Esophagus muscularis mucosa (tissue), 4 donors: ENCODE data around the gene CAPN7. TPM values are rescaled to one million over a fixed set of nuclear protein-coding genes. Genes with fewer than 3 reads are reported as not detected.
"Not testable (repeated sequence)": the region's sequence is repeated elsewhere in the genome, so short reads cannot be mapped to it uniquely, and the experiment has no call there.

ENCODE experiments used
- DNase-seq: peaks from one replicate; pipeline ENCODE4 v3.0.0-alpha.2; 2017; ENCODE audit errors: extremely low spot score
- H3K27ac ChIP-seq, 4 donors: fragments of 200-600 bp; sonication (generic); replicated peaks in 1 of 4; 1 replicate in 3 of 4; 2 replicates in 1 of 4; pipeline ENCODE4 v1.5.1; 2016 to 2019; ENCODE audit warnings: mild to moderate bottlenecking in 1 of 4
- H3K27me3 ChIP-seq, 4 donors: fragments of 200-600 bp; sonication (generic); one replicate each; pipeline versions ENCODE4 v1.5.1 to v1.6.0; 2016 to 2019
- H3K36me3 ChIP-seq, 4 donors: fragments of 200-600 bp; sonication (generic); one replicate each; pipeline ENCODE4 v1.5.1; 2016 to 2019
- H3K4me1 ChIP-seq, 4 donors: fragments of 200-600 bp; sonication (generic); one replicate each; pipeline ENCODE4 v1.5.1; 2016 to 2019
- H3K4me3 ChIP-seq, 4 donors: fragments of 200-600 bp; sonication (generic); 1 replicate in 2 of 4; 2 replicates in 2 of 4; pipeline ENCODE4 v1.5.1; 2016 to 2019; ENCODE audit warnings: mild to moderate bottlenecking in 4 of 4, moderate library complexity in 1 of 4
- H3K9me3 ChIP-seq, 4 donors: fragments of 200-600 bp; sonication (generic); 1 replicate in 3 of 4; 2 replicates in 1 of 4; pipeline ENCODE4 v1.5.1; 2016 to 2019
- CTCF ChIP-seq, 3 experiments: fragments of 200-600 bp in 2 of 3; fragments of 450-650 bp in 1 of 3; sonication (generic) in 2 of 3; IDR thresholded peaks; one replicate each; pipeline ENCODE4 v1.5.1; 2017 to 2019; ENCODE audit warnings: antibody characterized with exemption in 3 of 3, mild to moderate bottlenecking in 2 of 3, moderate library complexity in 1 of 3
- EP300 ChIP-seq: sonication (generic); formaldehyde crosslinking; IDR thresholded peaks from one replicate; pipeline ENCODE4 v1.6.1; 2017; ENCODE audit warnings: antibody characterized with exemption
- POLR2A ChIP-seq: fragments of 450-650 bp; IDR thresholded peaks from one replicate; pipeline ENCODE4 v1.6.1; 2017; ENCODE audit warnings: antibody characterized with exemption, moderate library complexity, mild to moderate bottlenecking, low read depth
- POLR2AphosphoS5 ChIP-seq, 2 donors: sonication (generic); formaldehyde crosslinking; IDR thresholded peaks; one replicate each; pipeline ENCODE4 v1.6.1; 2017; ENCODE audit warnings: antibody characterized with exemption in 2 of 2
- WGBS: methylation state at CpG from one replicate; pipeline ENCODE4 v1.1.5; 2018; 5-methylcytosine and 5-hydroxymethylcytosine counted together
- intact Hi-C: fragments of 100-400 bp; cut with DNase I; formaldehyde crosslinking; loops from one replicate; pipeline ENCODE4 v1.15.1; 2023
- total RNA-seq, 4 donors: library from RNA; depleted of rRNA; stranded (reverse); fragments of >200 nt; gene quantifications; one replicate each; pipeline versions ENCODE4 v1.1.0 to v1.2.1, GENCODE V29; 2016

Gene CAPN7
- total RNA-seq, 4 donors from 2014 or later, result 33.0 to 52.0 (median 43.3) TPM

- TF ChIP-seq CTCF (IDR thresholded peaks at IDR 0.05) (no peak), EP300 (no peak), POLR2A (no peak), POLR2AphosphoS5 (IDR thresholded peaks at IDR 0.05) (no peak)
- H3K4me3 ChIP-seq, result no peak overlapping the region
- no peaks in the 10 kb centered on the region for H3K4me1 ChIP-seq
- no peak for DNase-seq
- H3K9me3 ChIP-seq, result no peaks in the 10 kb centered on the region
- H3K36me3 ChIP-seq, result no peaks in the 10 kb centered on the region
- WGBS, result 88% methylated on average over 1 of the region's 1 CpG
- intact Hi-C loops, result no loop called here
- no peaks in the 10 kb centered on the region for H3K27me3 ChIP-seq
- H3K27ac ChIP-seq, result no peak overlapping the region
Observed at GRCh38 chr3:15164340-15164739, 41.7 kb upstream of the CAPN7 start.

GRCh38 chr3:15165061-15165460 lies 41.0 kb upstream of the CAPN7 start:
- no peak overlapping the region for H3K27ac ChIP-seq
- no peaks in the 10 kb centered on the region for H3K4me1 ChIP-seq
- H3K4me3 ChIP-seq, result no peak overlapping the region
- H3K36me3 ChIP-seq, result no peaks in the 10 kb centered on the region
- no peaks in the 10 kb centered on the region for H3K27me3 ChIP-seq
- H3K9me3 ChIP-seq, result no peaks in the 10 kb centered on the region
- no peak for TF ChIP-seq POLR2AphosphoS5 (IDR thresholded peaks at IDR 0.05)
- no peak for TF ChIP-seq EP300
- 93% methylated on average over 6 of the region's 6 CpGs for WGBS
- intact Hi-C loops, result no loop called here
- no peak for DNase-seq

DNA sequence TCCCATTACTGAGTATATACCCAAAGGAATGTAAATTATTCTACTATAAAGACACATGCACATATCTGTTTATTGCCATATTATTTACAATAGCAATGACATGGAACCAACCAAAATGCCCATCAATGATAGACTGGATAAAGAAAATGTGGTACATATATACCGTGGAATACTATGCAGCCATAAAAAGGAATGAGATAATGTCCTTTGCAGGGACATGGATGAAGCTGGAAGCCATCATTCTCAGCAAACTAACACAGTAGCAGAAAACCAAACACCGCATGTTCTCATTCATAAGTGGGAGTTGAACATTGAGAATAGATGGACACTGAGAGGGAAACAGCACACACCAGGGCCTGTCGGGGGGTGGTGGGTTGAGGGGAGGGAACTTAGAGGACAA lies 39.7 kb upstream of the CAPN7 start:
- H3K36me3 ChIP-seq, DNase-seq, H3K4me3 ChIP-seq, H3K4me1 ChIP-seq, H3K27me3 ChIP-seq, H3K9me3 ChIP-seq, intact Hi-C loops, H3K27ac ChIP-seq: not testable (repeated sequence)
- WGBS, result 91% methylated on average over 3 of the region's 3 CpGs

DNA sequence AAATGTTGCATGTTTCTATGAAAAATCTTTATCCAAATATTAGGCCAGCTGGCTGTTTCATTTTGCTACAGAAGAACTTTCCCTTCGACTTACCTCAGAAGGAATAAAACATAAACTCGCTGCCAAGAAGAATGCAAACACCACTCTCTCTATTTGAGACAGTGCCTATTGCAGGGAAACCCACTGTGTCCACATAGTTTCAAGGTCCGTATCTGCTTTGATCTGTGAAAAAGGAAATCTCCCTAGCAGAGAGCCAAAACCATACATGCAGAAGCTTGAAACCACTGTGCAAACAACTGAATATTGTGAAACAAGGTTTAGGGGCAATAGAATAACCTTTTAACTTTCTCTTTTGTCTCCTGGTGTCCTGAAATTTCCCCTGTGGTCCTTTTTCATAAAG lies 35.0 kb upstream of the CAPN7 start:
- no peaks in the 10 kb centered on the region for H3K36me3 ChIP-seq

GRCh38 chr3:15172806-15173205 lies 33.2 kb upstream of the CAPN7 start:
- intact Hi-C loops, result no loop called here
- no peaks in the 10 kb centered on the region for H3K36me3 ChIP-seq
- no peak for TF ChIP-seq POLR2AphosphoS5 (IDR thresholded peaks at IDR 0.05)
- no peak for TF ChIP-seq CTCF (IDR thresholded peaks at IDR 0.05)
- no peak for TF ChIP-seq POLR2A
- TF ChIP-seq EP300, result no peak
- H3K9me3 ChIP-seq, result no peaks in the 10 kb centered on the region
- 86% methylated on average over 1 of the region's 1 CpG for WGBS
- H3K4me3 ChIP-seq, result no peak overlapping the region
- no peaks in the 10 kb centered on the region for H3K27me3 ChIP-seq
- no peak overlapping the region for H3K27ac ChIP-seq
- DNase-seq, result no peak
- peaks cover 0 to 12% (median 9%) of the 10 kb centered on the region in 4 donors for H3K4me1 ChIP-seq

More for the DNA sequence above, 35.0 kb upstream of the CAPN7 start:
- Histone ChIP-seq H3K27ac (peak overlapping the region in 1 of 4 donors; percentile 5), H3K4me1 (peaks cover 0 to 12% (median 9%) of the 10 kb centered on the region in 4 donors), H3K9me3 (no peaks in the 10 kb centered on the region), H3K27me3 (no peaks in the 10 kb centered on the region), H3K4me3 (no peak overlapping the region)
- intact Hi-C loops, result no loop called here
- WGBS, result 12% methylated on average over 3 of the region's 3 CpGs
- TF ChIP-seq CTCF (IDR thresholded peaks at IDR 0.05) (no peak), EP300 (no peak), POLR2AphosphoS5 (IDR thresholded peaks at IDR 0.05) (no peak), POLR2A (no peak)
- no peak for DNase-seq

DNA sequence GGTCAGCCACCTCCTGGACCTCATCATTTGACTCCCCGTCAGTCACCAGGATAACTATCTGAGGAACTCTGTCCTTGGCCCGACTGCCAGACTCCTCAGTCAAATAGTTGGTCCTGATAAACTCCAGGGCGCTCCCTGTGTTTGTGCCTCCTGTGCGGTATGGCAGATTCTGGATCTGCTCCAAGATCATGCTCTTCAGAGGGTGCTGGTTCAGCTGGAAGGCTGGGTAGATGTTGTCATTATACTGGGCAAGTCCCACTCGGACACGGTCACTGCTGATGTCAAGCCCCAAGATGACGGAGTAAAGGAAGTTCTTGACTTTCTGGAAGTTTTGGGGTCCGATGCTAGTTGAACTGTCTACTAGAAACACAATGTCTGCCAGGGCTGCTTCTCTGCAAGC lies 31.1 kb upstream of the CAPN7 start:
- Histone ChIP-seq H3K36me3 (no peaks in the 10 kb centered on the region), H3K4me1 (peaks cover 0 to 14% (median 12%) of the 10 kb centered on the region in 4 donors), H3K27me3 (no peaks in the 10 kb centered on the region), H3K4me3 (no peak overlapping the region), H3K27ac (no peak overlapping the region), H3K9me3 (no peaks in the 10 kb centered on the region)
- no peak for DNase-seq
- intact Hi-C loops, result no loop called here
- TF ChIP-seq CTCF (IDR thresholded peaks at IDR 0.05) (no peak), POLR2A (no peak), EP300 (no peak), POLR2AphosphoS5 (IDR thresholded peaks at IDR 0.05) (no peak)
- WGBS, result 78% methylated on average over 8 of the region's 8 CpGs
